ENCODE measurements around the gene PRR5L.

GRCh38 chr11:36333468-36333867 lies 37.4 kb downstream of the PRR5L start:
- TF ChIP-seq CTCF (IDR thresholded peaks at IDR 0.05) (no peak), POLR2A (IDR thresholded peaks at IDR 0.05) (no peak)
